Endometrial microvascular endothelial cells (primary cell): ENCODE data around the gene GSK3A. TPM values are rescaled to one million over a fixed set of nuclear protein-coding genes. Genes with fewer than 3 reads are reported as not detected.

Source experiments
- in situ Hi-C: cut with HindIII; loops from 2 replicates; pipeline ENCODE4 v1.10.0; 2017; ENCODE audit warnings: low sequenced_read_pairs, low pct_unique_long_range_greater_than_20kb; ENCODE audit errors: inconsistent ontology term
- total RNA-seq: library from RNA; depleted of rRNA; stranded (reverse); fragments of >200 nt; gene quantifications from one replicate; pipeline ENCODE4 v1.2.3, GENCODE V29; 2015; ENCODE audit errors: inconsistent ontology term

The GSK3A gene
- total RNA-seq, 1 donor from 2014 or later = 33.9 TPM

- in situ Hi-C loops = no loop called here
Measured at GRCh38 chr19:42281827-42282762, 39.7 kb upstream of the GSK3A start.

- in situ Hi-C loops = no loop called here
Measured at GRCh38 chr19:42281146-42281826, 38.9 kb upstream of the GSK3A start.

- in situ Hi-C loops = no loop called here
Measured at GRCh38 chr19:42280815-42281145, 38.4 kb upstream of the GSK3A start.

GRCh38 chr19:42279902-42280814 lies 37.8 kb upstream of the GSK3A start:
- in situ Hi-C loops = no loop called here

GRCh38 chr19:42279155-42279901 lies 36.9 kb upstream of the GSK3A start:
- in situ Hi-C loops = no loop called here

- in situ Hi-C loops = no loop called here
Measured at GRCh38 chr19:42278452-42279154, 36.2 kb upstream of the GSK3A start.

GRCh38 chr19:42277821-42278451 lies 35.5 kb upstream of the GSK3A start:
- in situ Hi-C loops = no loop called here

- in situ Hi-C loops = no loop called here
Measured at GRCh38 chr19:42276821-42277220, 34.4 kb upstream of the GSK3A start.

GRCh38 chr19:42276284-42276683 lies 33.9 kb upstream of the GSK3A start:
- in situ Hi-C loops = no loop called here

GRCh38 chr19:42275517-42275916 lies 33.1 kb upstream of the GSK3A start:
- in situ Hi-C loops = no loop called here

- in situ Hi-C loops = no loop called here
Measured at GRCh38 chr19:42275103-42275502, 32.7 kb upstream of the GSK3A start.

- in situ Hi-C loops = no loop called here
Measured at GRCh38 chr19:42274065-42274682, 31.8 kb upstream of the GSK3A start.

- in situ Hi-C loops = no loop called here
Measured at GRCh38 chr19:42273407-42274064, 31.1 kb upstream of the GSK3A start.

GRCh38 chr19:42272989-42273406 lies 30.6 kb upstream of the GSK3A start:
- in situ Hi-C loops = no loop called here

- in situ Hi-C loops = no loop called here
Measured at GRCh38 chr19:42272535-42272897, 30.1 kb upstream of the GSK3A start.

- in situ Hi-C loops = no loop called here
Measured at GRCh38 chr19:42271861-42272534, 29.6 kb upstream of the GSK3A start.
